HepG2 (cell line): ENCODE measurements around the gene ANGPTL2.

Experiments used
- POLR2A ChIP-seq, 2 experiments: IDR thresholded peaks; 2 replicates each; pipeline ENCODE4 v1.6.1; 2011; ENCODE audit warnings: low read depth in 2 of 2, low read length in 2 of 2, mild to moderate bottlenecking in 1 of 2, moderate library complexity in 1 of 2; ENCODE audit not compliant: insufficient read depth in 1 of 2
- TF ChIP-seq, protein P1 (sequence below): sonication (generic); formaldehyde crosslinking; IDR thresholded peaks from 2 replicates; pipeline ENCODE4 v1.4.0; 2020; ENCODE audit warnings: missing genetic modification reagents
- TF ChIP-seq, protein P2 (sequence below): sonication (generic); formaldehyde crosslinking; IDR thresholded peaks from 2 replicates; pipeline ENCODE4 v1.5.0; 2020; ENCODE audit warnings: mild to moderate bottlenecking, missing genetic modification reagents, moderate library complexity

DNA sequence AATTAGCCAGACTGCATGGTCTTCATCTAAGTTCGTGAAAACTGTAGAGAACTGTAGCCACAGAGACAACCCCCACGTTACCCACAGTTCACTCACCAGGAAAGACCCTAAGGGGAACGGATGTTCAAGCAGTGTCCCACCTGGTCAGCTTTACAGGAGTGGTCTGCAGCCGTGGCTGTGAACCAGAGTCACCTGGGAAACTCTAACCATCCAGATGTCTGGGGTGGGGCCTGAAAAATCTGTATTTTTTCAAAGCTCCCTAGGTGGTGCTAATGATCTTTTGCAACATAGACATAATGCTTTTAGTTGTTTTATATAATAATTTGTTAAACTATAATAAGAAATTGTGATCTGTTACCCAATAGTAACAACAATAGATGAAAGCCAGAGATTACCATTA lies 47.7 kb upstream of the ANGPTL2 start:
- TF ChIP-seq, protein P1, sequence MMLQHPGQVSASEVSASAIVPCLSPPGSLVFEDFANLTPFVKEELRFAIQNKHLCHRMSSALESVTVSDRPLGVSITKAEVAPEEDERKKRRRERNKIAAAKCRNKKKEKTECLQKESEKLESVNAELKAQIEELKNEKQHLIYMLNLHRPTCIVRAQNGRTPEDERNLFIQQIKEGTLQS (CRISPR knock-in tag): no peak
- no peak for TF ChIP-seq POLR2A (IDR thresholded peaks at IDR 0.05; ENCODE audit: insufficient read depth in 1 of 2, low read depth in 2 of 2, low read length in 2 of 2)
- TF ChIP-seq, protein P2, sequence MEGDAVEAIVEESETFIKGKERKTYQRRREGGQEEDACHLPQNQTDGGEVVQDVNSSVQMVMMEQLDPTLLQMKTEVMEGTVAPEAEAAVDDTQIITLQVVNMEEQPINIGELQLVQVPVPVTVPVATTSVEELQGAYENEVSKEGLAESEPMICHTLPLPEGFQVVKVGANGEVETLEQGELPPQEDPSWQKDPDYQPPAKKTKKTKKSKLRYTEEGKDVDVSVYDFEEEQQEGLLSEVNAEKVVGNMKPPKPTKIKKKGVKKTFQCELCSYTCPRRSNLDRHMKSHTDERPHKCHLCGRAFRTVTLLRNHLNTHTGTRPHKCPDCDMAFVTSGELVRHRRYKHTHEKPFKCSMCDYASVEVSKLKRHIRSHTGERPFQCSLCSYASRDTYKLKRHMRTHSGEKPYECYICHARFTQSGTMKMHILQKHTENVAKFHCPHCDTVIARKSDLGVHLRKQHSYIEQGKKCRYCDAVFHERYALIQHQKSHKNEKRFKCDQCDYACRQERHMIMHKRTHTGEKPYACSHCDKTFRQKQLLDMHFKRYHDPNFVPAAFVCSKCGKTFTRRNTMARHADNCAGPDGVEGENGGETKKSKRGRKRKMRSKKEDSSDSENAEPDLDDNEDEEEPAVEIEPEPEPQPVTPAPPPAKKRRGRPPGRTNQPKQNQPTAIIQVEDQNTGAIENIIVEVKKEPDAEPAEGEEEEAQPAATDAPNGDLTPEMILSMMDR: no peak
